Large intestine (tissue), 3 donors: ENCODE measurements around the gene ARMC2. TPM values are rescaled to one million over a fixed set of nuclear protein-coding genes. Genes with fewer than 3 reads are reported as not detected.

ENCODE experiments used
- DNase-seq, 2 donors: peaks; one replicate each; pipeline versions ENCODE4 v3.0.0 to v3.0.0-alpha.2; 2013
- H3K27ac ChIP-seq: one replicate; pipeline ENCODE4 v1.5.1; 2013; ENCODE audit warnings: low read length
- H3K27me3 ChIP-seq: 2 replicates; pipeline ENCODE4 v1.6.1; 2013; ENCODE audit warnings: low read length; ENCODE audit not compliant: control insufficient read depth, insufficient read depth
- H3K36me3 ChIP-seq: 2 replicates; pipeline ENCODE4 v1.6.1; 2013; ENCODE audit warnings: low read length; ENCODE audit not compliant: control insufficient read depth, insufficient read depth
- H3K4me1 ChIP-seq: one replicate; pipeline ENCODE4 v1.6.1; 2013; ENCODE audit warnings: low read length; ENCODE audit not compliant: control insufficient read depth, insufficient read depth
- H3K4me3 ChIP-seq: one replicate; pipeline ENCODE4 v1.5.1; 2013; ENCODE audit warnings: low read length
- H3K9me3 ChIP-seq: one replicate; pipeline ENCODE4 v1.6.1; 2013; ENCODE audit warnings: mild to moderate bottlenecking, low read depth, low read length, moderate library complexity; ENCODE audit not compliant: control insufficient read depth
- WGBS: methylation state at CpG from one replicate; pipeline ENCODE4 v1.1.5; 2013; ENCODE audit warnings: low lambda C conversion rate; ENCODE audit not compliant: insufficient coverage; 5-methylcytosine and 5-hydroxymethylcytosine counted together
- polyA plus RNA-seq: library from polyadenylated mRNA; unstranded; fragments of 120-200 nt; gene quantifications from one replicate; pipeline ENCODE4 v1.2.1, GENCODE V29; 2013

The ARMC2 gene
- polyA plus RNA-seq, 1 donor: 4.7 TPM

GRCh38 chr6:108832738-108833137, 15.5 kb upstream of the ARMC2 start:
- no peaks in the 10 kb centered on the region for H3K9me3 ChIP-seq
- no CpG with 5 or more reads among the region's 8 CpGs for WGBS
- H3K36me3 ChIP-seq: no peaks in the 10 kb centered on the region
- no peak overlapping the region for H3K27ac ChIP-seq
- DNase-seq: no peak
- no peaks in the 10 kb centered on the region for H3K4me1 ChIP-seq
- no peak overlapping the region for H3K4me3 ChIP-seq
- no peaks in the 10 kb centered on the region for H3K27me3 ChIP-seq

- no peaks in the 10 kb centered on the region for H3K27me3 ChIP-seq
- no peak overlapping the region for H3K27ac ChIP-seq
- 40% methylated on average over 2 of the region's 4 CpGs for WGBS
- no peaks in the 10 kb centered on the region for H3K9me3 ChIP-seq
- peaks cover 8% of the 10 kb centered on the region for H3K4me1 ChIP-seq
- H3K4me3 ChIP-seq: no peak overlapping the region
- peak; percentile 71 to 73 for DNase-seq
- no peaks in the 10 kb centered on the region for H3K36me3 ChIP-seq
Measured at GRCh38 chr6:108835218-108835850, 12.9 kb upstream of the ARMC2 start.

GRCh38 chr6:108836061-108836460, 12.2 kb upstream of the ARMC2 start:
- Histone ChIP-seq H3K36me3 (no peaks in the 10 kb centered on the region), H3K27me3 (no peaks in the 10 kb centered on the region), H3K27ac (no peak overlapping the region), H3K4me3 (no peak overlapping the region), H3K4me1 (peaks cover 8% of the 10 kb centered on the region), H3K9me3 (no peaks in the 10 kb centered on the region)
- 92% methylated on average over 2 of the region's 3 CpGs for WGBS
- DNase-seq: no peak

- Histone ChIP-seq H3K4me3 (no peak overlapping the region), H3K4me1 (peaks cover 8% of the 10 kb centered on the region), H3K9me3 (no peaks in the 10 kb centered on the region), H3K27me3 (no peaks in the 10 kb centered on the region), H3K36me3 (no peaks in the 10 kb centered on the region), H3K27ac (no peak overlapping the region)
- DNase-seq: no peak
- 88% methylated on average over 2 of the region's 4 CpGs for WGBS
Measured at GRCh38 chr6:108837236-108837971, 10.8 kb upstream of the ARMC2 start.

DNA sequence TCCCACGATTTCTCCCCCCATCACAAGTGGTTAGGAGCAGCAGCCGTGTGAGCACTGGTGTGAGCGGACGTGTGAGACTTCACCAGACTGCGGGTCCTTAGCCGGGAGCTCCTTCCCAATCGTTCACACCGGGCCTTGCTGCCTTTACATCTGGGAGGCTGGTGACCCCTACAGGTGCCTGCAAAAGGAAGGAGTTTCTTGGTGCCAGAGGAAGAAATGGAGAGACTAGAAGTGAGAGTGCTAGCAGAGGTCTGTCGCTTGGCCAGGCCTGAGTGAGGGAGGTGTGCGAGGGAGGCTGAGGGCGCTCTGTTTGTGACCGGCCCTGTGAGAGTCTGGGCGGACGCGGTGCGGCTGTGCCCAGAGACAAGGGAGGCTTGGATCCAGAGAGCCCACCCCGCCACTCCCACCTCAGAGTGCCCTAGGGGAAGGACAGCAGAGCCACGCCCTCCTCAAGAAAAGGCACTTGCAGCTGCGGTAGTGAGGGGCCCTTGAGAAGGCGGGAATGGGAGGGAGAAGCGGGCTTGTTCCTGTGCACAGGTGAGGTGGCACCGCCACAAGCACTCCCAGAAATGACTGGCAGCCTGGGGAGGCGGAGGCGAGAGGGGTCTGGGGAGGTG, 10.0 kb upstream of the ARMC2 start:
- Histone ChIP-seq H3K4me3 (peak overlapping the region; percentile 22), H3K9me3 (no peaks in the 10 kb centered on the region), H3K27ac (no peak overlapping the region), H3K36me3 (no peaks in the 10 kb centered on the region), H3K4me1 (peaks cover 8% of the 10 kb centered on the region), H3K27me3 (no peaks in the 10 kb centered on the region)
- DNase-seq: peak in 1 of 2 donors; percentile 56
- no CpG with 5 or more reads among the region's 24 CpGs for WGBS

DNA sequence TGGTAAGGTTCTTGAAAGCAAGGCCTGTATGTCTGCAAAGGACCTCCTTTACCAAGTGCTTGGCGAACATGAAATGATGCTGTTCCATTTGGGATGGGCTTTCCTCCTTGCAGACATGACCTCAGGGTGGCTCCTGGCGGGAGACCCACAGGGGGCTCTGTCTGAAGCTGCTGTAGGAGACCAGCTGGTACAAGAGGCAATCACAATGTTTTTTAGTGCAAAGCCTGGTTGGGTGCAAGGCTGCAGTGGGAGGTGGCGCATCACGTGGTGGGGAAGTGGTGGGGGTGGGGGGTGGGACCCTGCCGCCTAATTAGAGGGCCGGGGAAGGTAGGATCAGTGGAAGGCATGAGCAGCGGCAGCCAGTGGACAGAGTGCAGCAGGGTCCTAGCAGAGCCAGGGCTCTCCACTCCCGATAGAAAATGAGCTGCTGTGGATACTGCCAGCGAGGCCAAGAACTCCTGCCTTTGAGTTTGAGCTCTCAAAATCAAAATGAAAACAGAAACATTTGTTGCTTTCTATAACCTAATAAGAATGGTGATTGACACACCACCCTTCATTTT, 9.1 kb upstream of the ARMC2 start:
- no peaks in the 10 kb centered on the region for H3K27me3 ChIP-seq
- DNase-seq: no peak
- peaks cover 8% of the 10 kb centered on the region for H3K4me1 ChIP-seq
- no peak overlapping the region for H3K27ac ChIP-seq
- no CpG with 5 or more reads among the region's 9 CpGs for WGBS
- H3K4me3 ChIP-seq: no peak overlapping the region
- no peaks in the 10 kb centered on the region for H3K9me3 ChIP-seq
- H3K36me3 ChIP-seq: no peaks in the 10 kb centered on the region

GRCh38 chr6:108840919-108841318, 7.3 kb upstream of the ARMC2 start:
- no peaks in the 10 kb centered on the region for H3K9me3 ChIP-seq
- H3K27me3 ChIP-seq: no peaks in the 10 kb centered on the region
- DNase-seq: no peak
- H3K4me1 ChIP-seq: peaks cover 8% of the 10 kb centered on the region
- no peak overlapping the region for H3K4me3 ChIP-seq
- no peak overlapping the region for H3K27ac ChIP-seq
- H3K36me3 ChIP-seq: no peaks in the 10 kb centered on the region
- WGBS: no CpG with 5 or more reads among the region's 4 CpGs

GRCh38 chr6:108841377-108841855, 6.8 kb upstream of the ARMC2 start:
- Histone ChIP-seq H3K4me1 (peaks cover 8% of the 10 kb centered on the region), H3K36me3 (no peaks in the 10 kb centered on the region), H3K27me3 (no peaks in the 10 kb centered on the region), H3K9me3 (no peaks in the 10 kb centered on the region), H3K27ac (no peak overlapping the region), H3K4me3 (no peak overlapping the region)
- WGBS: 100% methylated on average over 1 of the region's 5 CpGs
- no peak for DNase-seq

DNA sequence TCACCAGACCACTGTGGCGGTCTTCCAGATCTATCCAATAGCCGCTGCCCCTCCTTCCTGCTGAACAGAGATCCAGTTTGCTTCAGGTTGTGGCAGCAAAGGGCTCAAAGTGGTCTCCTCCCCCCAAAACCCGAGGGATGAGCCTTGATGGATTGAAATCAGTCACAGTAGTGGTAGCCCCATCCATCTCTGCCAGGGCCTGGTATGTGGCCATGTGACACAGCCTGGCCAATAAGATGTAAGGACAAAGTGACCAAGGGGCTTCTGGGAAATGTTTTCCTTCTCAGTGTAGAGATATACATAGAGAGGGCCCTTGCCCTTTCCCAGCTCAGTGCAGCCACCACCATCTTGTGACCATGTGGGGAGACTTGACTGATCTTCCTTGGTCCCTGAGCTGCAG, 4.1 kb upstream of the ARMC2 start:
- H3K4me1 ChIP-seq: peaks cover 4% of the 10 kb centered on the region
- H3K9me3 ChIP-seq: no peaks in the 10 kb centered on the region
- H3K27ac ChIP-seq: no peak overlapping the region
- no peaks in the 10 kb centered on the region for H3K36me3 ChIP-seq
- no CpG with 5 or more reads among the region's 3 CpGs for WGBS
- no peak for DNase-seq
- H3K27me3 ChIP-seq: no peaks in the 10 kb centered on the region
- no peak overlapping the region for H3K4me3 ChIP-seq

GRCh38 chr6:108845145-108845544, 3.1 kb upstream of the ARMC2 start:
- Histone ChIP-seq H3K4me3 (no peak overlapping the region), H3K36me3 (no peaks in the 10 kb centered on the region), H3K27me3 (no peaks in the 10 kb centered on the region), H3K9me3 (no peaks in the 10 kb centered on the region), H3K27ac (no peak overlapping the region), H3K4me1 (peaks cover 7% of the 10 kb centered on the region)
- no peak for DNase-seq
